ENCODE results near the gene UNC45B. TPM values are rescaled to one million over a fixed set of nuclear protein-coding genes. Genes with fewer than 3 reads are reported as not detected.

UNC45B gene
- total and polyA plus RNA-seq, 2 of the 8 experiments (the other 6 are each of a cell fraction or from before 2014, with no cell fraction given) = 0.06 to 0.15 TPM

GRCh38 chr17:35236821-35237220, 89.2 kb downstream of the UNC45B start (continued):
- no peak for TF ChIP-seq RNF2 (IDR thresholded peaks at IDR 0.05; ENCODE audit: borderline replicate concordance, low read depth, low read length, missing control alignments, poor library complexity, severe bottlenecking)
- no peak for TF ChIP-seq CHD1 (IDR thresholded peaks at IDR 0.05; ENCODE audit: low read depth, low read length)
- no peak for TF ChIP-seq POU5F1 (IDR thresholded peaks at IDR 0.05; ENCODE audit: low read depth, low read length)
